Measurements from ENCODE around the gene VENTX.

VENTX gene

DNA sequence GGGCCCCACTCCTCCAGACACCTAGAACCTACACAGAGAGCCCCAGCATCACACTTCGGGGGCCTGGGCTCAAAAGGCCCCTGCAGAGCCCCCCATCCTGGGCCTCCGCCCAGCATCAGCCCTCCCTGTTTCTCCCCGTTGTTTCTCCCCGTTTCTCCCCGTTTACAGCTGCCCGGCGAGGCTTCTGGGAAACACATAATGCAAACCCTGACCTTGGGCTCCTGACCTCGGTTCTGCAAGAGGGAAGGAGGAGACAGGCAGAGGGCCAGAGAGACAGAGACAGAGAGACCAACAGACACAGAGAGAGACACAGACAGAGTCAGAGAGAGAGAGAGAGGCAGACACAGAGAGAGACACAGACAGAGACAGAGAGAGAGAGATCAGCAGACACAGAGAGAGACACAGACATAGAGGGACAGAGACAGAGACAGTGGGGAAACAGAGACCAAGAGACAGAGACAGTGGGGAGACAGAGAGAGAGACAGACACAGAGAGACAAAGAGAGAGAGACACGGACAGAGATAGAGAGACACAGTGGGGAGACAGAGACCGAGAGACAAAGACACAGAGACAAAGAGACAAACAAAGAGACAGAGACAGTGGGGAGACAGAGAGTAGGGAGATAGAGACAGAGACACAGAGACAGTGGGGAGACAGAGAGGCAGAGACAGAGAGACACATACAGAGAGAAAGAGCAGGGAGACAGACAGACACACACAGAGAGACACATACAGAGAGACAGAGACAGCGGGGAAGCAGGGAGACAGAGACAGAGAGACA is 12.5 kb downstream of the VENTX start:
- Histone ChIP-seq H3K27ac (no peak overlapping the region), H3K9ac (no peak overlapping the region), H3K4me3 (no peak overlapping the region), H4K20me1 (no peaks in the 10 kb centered on the region), H3K4me2 (no peak overlapping the region), H3K4me1 (peaks cover 41% of the 10 kb centered on the region), H3K27me3 (0 out of 2 replicates have a peak, but pooled peaks cover 4% of the 10 kb centered on the region), H3K36me3 (no peaks in the 10 kb centered on the region), H3K9me3 (no peaks in the 10 kb centered on the region)
- TF ChIP-seq Cebpa-rat (IDR thresholded peaks at IDR 0.05), result no peak

DNA sequence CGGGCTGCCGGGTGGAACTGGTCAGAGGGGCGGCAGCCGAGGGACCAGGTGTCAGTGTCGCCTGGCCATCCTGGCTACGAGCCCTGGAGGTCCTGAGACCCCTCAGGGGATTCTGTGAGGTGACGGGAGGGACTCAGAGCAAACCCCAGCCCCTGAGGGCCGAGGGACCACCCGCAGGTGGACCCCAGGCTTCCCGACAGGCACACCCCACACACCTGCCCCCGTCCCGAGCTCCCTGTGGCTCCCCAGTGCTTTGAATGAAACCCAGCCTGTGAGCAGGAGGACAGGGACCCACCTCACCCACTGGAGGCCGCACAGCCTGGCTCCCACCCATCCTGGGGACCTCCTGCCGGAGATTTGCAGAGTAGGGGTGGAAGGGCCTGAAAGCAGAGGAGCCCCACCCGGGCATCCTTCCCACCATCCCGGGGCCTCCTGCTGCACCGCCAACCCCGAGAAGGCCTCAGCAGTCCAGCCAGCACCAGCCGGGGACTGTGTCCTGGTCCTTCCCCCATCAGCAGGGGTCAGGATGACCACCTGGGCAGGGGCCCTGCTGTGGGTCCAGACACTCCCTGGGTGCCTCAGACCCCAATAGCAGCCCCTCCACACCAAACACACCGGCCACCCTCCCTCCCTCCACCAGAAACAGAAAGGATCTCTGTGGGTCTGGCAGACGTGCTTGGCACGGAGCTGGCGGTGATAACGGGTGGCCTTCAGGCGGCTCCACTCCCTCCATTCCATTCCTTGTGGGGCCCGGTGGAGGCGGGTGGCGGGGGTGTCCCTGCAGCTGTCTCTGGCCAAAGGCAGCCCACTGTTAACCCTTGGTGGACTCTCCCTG is 13.9 kb downstream of the VENTX start:
- Histone ChIP-seq H3K36me3 (no peaks in the 10 kb centered on the region), H3K4me2 (no peak overlapping the region; the same call in 1 of the 2 replicates), H3K9ac (no peak overlapping the region), H3K27me3 (0 out of 2 replicates have a peak, but pooled peaks cover 4% of the 10 kb centered on the region), H3K4me3 (no peak overlapping the region), H3K4me1 (peaks cover 41% of the 10 kb centered on the region), H4K20me1 (no peaks in the 10 kb centered on the region), H3K9me3 (no peaks in the 10 kb centered on the region), H3K27ac (no peak overlapping the region)
- no peak for TF ChIP-seq Cebpa-rat (IDR thresholded peaks at IDR 0.05)

DNA sequence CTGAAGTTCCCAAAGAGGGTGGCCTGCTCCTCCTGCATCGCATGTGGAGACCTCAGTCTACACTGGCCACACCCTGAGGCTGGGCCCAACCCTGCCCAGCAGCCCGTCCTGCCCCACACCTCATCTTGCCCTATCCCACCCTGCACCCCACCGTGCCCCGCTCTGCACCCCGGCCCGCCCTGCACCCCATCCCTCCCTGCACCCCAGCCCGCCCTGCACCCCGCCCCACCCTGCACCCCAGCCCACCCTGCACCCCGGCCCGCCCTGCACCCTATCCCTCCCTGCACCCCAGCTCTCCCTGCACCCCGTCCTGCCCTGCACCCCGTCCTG is 14.5 kb downstream of the VENTX start:
- Histone ChIP-seq H3K36me3 (no peaks in the 10 kb centered on the region), H3K4me3 (no peak overlapping the region), H3K9ac (no peak overlapping the region), H3K27ac (no peak overlapping the region), H3K27me3 (0 out of 2 replicates have a peak, but pooled peaks cover 4% of the 10 kb centered on the region), H3K4me2 (no peak overlapping the region), H4K20me1 (no peaks in the 10 kb centered on the region), H3K4me1 (peaks cover 41% of the 10 kb centered on the region), H3K9me3 (no peaks in the 10 kb centered on the region)
- TF ChIP-seq Cebpa-rat (IDR thresholded peaks at IDR 0.05), result no peak

- no peak overlapping the region for H3K9ac ChIP-seq
- no peak overlapping the region for H3K4me3 ChIP-seq
- H4K20me1 ChIP-seq, result peaks cover 12% of the 10 kb centered on the region
- H3K4me2 ChIP-seq, result no peak overlapping the region
- no peaks in the 10 kb centered on the region for H3K9me3 ChIP-seq
- no peak overlapping the region for H3K27ac ChIP-seq
- H3K27me3 ChIP-seq, result 0 out of 2 replicates have a peak, but pooled peaks cover 4% of the 10 kb centered on the region
- peaks cover 46% of the 10 kb centered on the region for H3K4me1 ChIP-seq
- no peaks in the 10 kb centered on the region for H3K36me3 ChIP-seq
- TF ChIP-seq Cebpa-rat (IDR thresholded peaks at IDR 0.05), result no peak
Measured at GRCh38 chr10:133253361-133253955, 15.8 kb downstream of the VENTX start.

DNA sequence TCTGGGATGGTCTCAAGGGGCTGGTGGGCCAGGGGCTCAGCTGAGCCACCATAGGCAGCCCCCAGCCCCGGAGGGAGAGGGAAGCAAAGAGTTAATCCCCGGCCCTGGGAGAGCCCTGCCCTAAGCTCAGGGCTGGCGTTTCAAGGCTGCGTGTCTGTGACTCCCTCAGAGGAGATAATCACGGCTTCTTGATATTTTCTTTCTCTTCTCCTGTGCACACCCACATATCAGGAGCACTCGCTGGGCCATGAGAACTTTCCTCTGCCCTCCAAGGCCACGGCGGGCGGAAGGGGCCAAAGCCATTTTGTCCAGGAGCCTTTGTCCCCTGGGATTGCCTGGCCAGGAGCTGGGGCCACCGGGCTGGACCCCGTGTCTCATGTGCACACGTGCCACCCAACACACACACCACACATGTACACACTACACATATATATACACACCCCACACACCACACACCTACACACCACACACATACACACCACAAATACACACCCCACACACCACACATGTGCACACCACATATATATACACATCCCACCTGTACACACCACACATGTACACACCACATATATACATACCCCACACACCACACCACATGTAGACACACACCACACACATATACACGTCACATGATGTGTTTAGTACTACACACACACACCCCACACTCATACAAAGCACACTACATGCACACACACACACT is 16.9 kb downstream of the VENTX start:
- no peak for TF ChIP-seq Cebpa-rat (IDR thresholded peaks at IDR 0.05)
- H3K9ac ChIP-seq, result 0 out of 2 replicates have a peak overlapping the region, but pooled peaks have one; percentile 34

DNA sequence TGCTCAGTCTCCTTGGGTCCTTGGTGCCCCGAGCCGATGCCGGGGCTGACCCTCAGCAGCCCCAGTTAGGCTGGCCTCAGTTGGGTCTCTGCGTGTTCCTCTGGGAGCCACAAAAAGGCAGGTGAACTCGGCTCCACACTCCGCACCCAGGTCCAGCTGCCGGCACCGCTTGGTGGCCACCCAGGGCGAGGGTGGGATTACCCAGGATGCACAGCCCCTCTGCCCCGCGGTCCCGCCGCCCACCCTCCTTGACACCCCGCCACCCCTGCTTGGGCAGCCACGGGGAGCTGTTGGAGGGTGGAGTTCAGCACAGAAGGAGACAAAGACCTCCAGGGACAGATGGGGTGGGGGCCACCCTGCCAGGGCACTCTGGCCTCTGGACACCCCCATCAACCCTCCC is 17.7 kb downstream of the VENTX start:
- no peak for TF ChIP-seq Cebpa-rat (IDR thresholded peaks at IDR 0.05)
- Histone ChIP-seq H3K36me3 (no peaks in the 10 kb centered on the region), H3K9me3 (no peaks in the 10 kb centered on the region), H3K4me3 (no peak overlapping the region), H3K4me2 (peak overlapping the region; percentile 9), H3K27me3 (0 out of 2 replicates have a peak, but pooled peaks cover 4% of the 10 kb centered on the region), H4K20me1 (peaks cover 24% of the 10 kb centered on the region), H3K9ac (no peak overlapping the region), H3K4me1 (peaks cover 60% of the 10 kb centered on the region), H3K27ac (no peak overlapping the region)

More for the DNA sequence above, 16.9 kb downstream of the VENTX start:
- H3K4me2 ChIP-seq, result peak overlapping the region; percentile 40; the same call in 1 of the 2 replicates
- H4K20me1 ChIP-seq, result peaks cover 18% of the 10 kb centered on the region
- H3K36me3 ChIP-seq, result no peaks in the 10 kb centered on the region
- H3K4me3 ChIP-seq, result no peak overlapping the region
- peaks cover 53% of the 10 kb centered on the region for H3K4me1 ChIP-seq
- no peaks in the 10 kb centered on the region for H3K9me3 ChIP-seq
- 0 out of 2 replicates have a peak, but pooled peaks cover 4% of the 10 kb centered on the region for H3K27me3 ChIP-seq
- H3K27ac ChIP-seq, result no peak overlapping the region

DNA sequence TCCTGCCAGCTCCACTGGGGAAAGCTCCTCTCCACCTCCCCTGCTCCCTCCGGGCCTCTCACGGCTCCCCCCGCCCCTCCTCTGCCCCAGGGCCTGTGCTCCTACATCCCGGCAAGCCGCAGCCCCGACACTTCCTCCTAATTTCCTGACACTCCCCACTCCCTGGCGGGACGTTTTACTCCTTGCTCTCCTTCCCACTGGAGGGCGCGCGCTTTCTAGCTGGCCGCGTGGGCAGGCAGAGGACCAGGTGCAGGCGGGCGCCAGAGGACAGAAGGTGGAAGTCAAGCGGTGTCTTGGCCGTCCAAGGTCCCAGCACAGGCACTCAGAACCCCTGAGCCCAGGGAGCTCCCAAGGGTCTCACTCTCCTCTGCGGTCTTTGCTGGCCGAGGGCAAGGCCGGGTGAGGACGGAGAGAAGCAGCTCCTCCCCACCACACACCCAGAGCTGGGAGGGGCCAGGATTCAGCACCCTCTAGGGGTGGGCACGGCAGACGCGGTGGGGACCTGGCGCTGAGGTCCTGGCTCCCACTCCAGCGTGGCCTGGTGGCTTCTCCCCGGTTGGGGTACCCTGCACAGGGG is 19.9 kb downstream of the VENTX start:
- peak overlapping the region; percentile 98 for H3K27ac ChIP-seq
- H4K20me1 ChIP-seq, result peaks cover 31% of the 10 kb centered on the region
- H3K4me1 ChIP-seq, result peaks cover 77% of the 10 kb centered on the region
- peaks cover 2% of the 10 kb centered on the region for H3K27me3 ChIP-seq
- H3K9me3 ChIP-seq, result no peaks in the 10 kb centered on the region
- peak overlapping the region; percentile 82 for H3K9ac ChIP-seq
- peak overlapping the region; percentile 60 for H3K4me3 ChIP-seq
- TF ChIP-seq Cebpa-rat (IDR thresholded peaks at IDR 0.05), result no peak
- no peaks in the 10 kb centered on the region for H3K36me3 ChIP-seq
- peak overlapping the region; percentile 98 for H3K4me2 ChIP-seq

DNA sequence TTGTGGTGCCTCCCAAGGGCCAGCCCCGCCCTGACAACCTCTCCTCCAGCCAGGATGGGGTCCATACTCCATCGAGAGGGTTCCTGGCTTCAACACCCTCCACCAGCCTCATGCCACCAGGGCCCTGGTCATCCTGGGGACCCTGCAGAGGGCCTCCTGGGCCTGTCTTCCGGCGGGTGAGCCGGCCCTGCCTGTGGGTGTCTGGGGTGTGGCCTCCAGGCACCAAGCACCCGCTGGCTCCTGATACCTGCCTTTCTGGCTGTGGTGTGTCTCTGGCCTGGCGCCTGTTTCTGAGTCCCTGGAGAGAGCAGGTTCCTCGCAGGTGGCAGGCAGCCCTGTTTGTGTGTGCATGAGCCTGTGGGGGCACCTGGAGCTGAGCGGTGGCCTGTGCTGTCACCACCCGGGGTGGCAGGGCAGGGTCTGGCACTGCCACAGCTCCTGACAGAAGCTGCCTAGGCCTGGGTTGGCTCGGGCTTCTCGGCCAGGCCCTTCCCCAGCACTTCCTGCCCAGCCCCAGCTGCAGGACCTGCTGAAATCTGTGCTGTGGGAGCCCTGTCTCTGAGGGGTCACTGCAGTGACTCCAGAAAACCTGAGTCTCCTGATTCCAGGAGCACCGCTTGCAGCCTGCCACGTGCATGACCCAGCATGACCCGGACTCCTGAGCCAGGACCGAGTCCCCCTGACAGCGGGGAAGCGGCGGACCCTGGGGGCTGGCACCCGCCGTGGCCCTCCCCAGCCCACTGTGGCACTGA is 20.6 kb downstream of the VENTX start:
- H3K4me2 ChIP-seq, result peak overlapping the region; percentile 98
- H3K4me1 ChIP-seq, result peaks cover 84% of the 10 kb centered on the region
- no peaks in the 10 kb centered on the region for H3K36me3 ChIP-seq
- H3K9me3 ChIP-seq, result no peaks in the 10 kb centered on the region
- peak overlapping the region; percentile 98 for H3K27ac ChIP-seq
- peaks cover 8% of the 10 kb centered on the region for H3K27me3 ChIP-seq
- peaks cover 31% of the 10 kb centered on the region for H4K20me1 ChIP-seq
- TF ChIP-seq Cebpa-rat (IDR thresholded peaks at IDR 0.05), result no peak
- H3K9ac ChIP-seq, result peak overlapping the region; percentile 82
- peak overlapping the region; percentile 60 for H3K4me3 ChIP-seq

All from BLaER1 (cell line).